A549 (cell line): ENCODE data around the gene ULK1. TPM values are rescaled to one million over a fixed set of nuclear protein-coding genes. Genes with fewer than 3 reads are reported as not detected.
A peak's percentile ranks its signal among the peaks of the same experiment; 100 is the strongest.
"Not testable (repeated sequence)": the region's sequence is repeated elsewhere in the genome, so short reads cannot be mapped to it uniquely, and the experiment has no call there.

Experiments used
- ATAC-seq, 2 experiments: fragments of 200-7000 bp in 1 of 2; fragments of >200 bp in 1 of 2; cut with Nextera tagmentation in 1 of 2; cut with Tn5 transposase in 1 of 2; 3 replicates each; pipeline versions ENCODE4 v1.8.0 to v1.9.1; 2018 to 2020; ENCODE audit warnings: mild to moderate bottlenecking in 1 of 2, moderate library complexity in 1 of 2
- CTCF ChIA-PET: fragments of 300-600 bp; sonication (Branson Sonifier 250); formaldehyde crosslinking; extraction: SDS; loops from one replicate; lab custom pipeline; 2021; ENCODE audit warnings: antibody characterized with exemption, inconsistent platforms; lab: Yijun Ruan, JAX
- POLR2A ChIA-PET: fragments of 350-600 bp; formaldehyde crosslinking; extraction: SDS; loops from one replicate; lab custom pipeline; 2021; ENCODE audit warnings: antibody characterized with exemption, inconsistent platforms; lab: Yijun Ruan, JAX
- DNase-seq, 2 experiments: peaks; one replicate each; pipeline versions ENCODE4 v3.0.0 to v3.0.0-alpha.2; 2011 to 2016; ENCODE audit warnings: low read depth in 1 of 2, low spot score in 1 of 2
- FAIRE-seq: peaks from 2 replicates; lab custom pipeline; 2011; peaks lifted over from hg19 to GRCh38; lab: Jason Lieb, UNC
- H3K27ac ChIP-seq, 2 experiments: fragments of >200 bp; sonication (Bioruptor Twin); formaldehyde crosslinking; 3 replicates each; pipeline ENCODE4 v1.5.1; 2016 to 2017
- H3K4me1 ChIP-seq: fragments of >200 bp; sonication (Bioruptor Twin); formaldehyde crosslinking; 3 replicates; pipeline ENCODE4 v1.6.1; 2016
- H3K4me2 ChIP-seq: fragments of >200 bp; sonication (Bioruptor Twin); formaldehyde crosslinking; 3 replicates; pipeline ENCODE4 v1.6.1; 2016
- H3K4me3 ChIP-seq: fragments of >200 bp; sonication (Bioruptor Twin); formaldehyde crosslinking; 3 replicates; pipeline ENCODE4 v1.5.1; 2016
- H3K9me3 ChIP-seq: fragments of >200 bp; sonication (Bioruptor Twin); formaldehyde crosslinking; 3 replicates; pipeline ENCODE4 v1.6.1; 2016
- BHLHE40 ChIP-seq: IDR thresholded peaks from 2 replicates; pipeline ENCODE4 v1.6.1; 2012; ENCODE audit warnings: low read depth, low read length, inconsistent platforms
- CBX2 ChIP-seq: fragments of 200-600 bp; sonication (generic); IDR thresholded peaks from 2 replicates; pipeline ENCODE4 v1.6.1; 2016; ENCODE audit warnings: low read depth, mild to moderate bottlenecking, borderline replicate concordance
- CBX8 ChIP-seq: fragments of 200-600 bp; sonication (generic); IDR thresholded peaks from 2 replicates; pipeline ENCODE4 v1.6.1; 2016
- CHD2 ChIP-seq: fragments of 150-350 bp; IDR thresholded peaks from 2 replicates; pipeline ENCODE4 v1.6.1; 2014; ENCODE audit warnings: low read length; ENCODE audit not compliant: partially characterized antibody
- CHD4 ChIP-seq: fragments of 200-600 bp; sonication (generic); IDR thresholded peaks from 2 replicates; pipeline ENCODE4 v1.6.1; 2016; ENCODE audit warnings: antibody characterized with exemption, mild to moderate bottlenecking, borderline replicate concordance
- EP300 ChIP-seq, 2 experiments: fragments of >200 bp; sonication (Bioruptor Twin); formaldehyde crosslinking; IDR thresholded peaks; 2 replicates in 1 of 2; 3 replicates in 1 of 2; pipeline ENCODE4 v1.6.1; 2016 to 2017
- ESRRA ChIP-seq: fragments of 150-350 bp; IDR thresholded peaks from 2 replicates; pipeline ENCODE4 v1.6.1; 2014; ENCODE audit warnings: mild to moderate bottlenecking, low read length, borderline replicate concordance
- FOSB ChIP-seq: fragments of 250-450 bp; sonication (Bioruptor Pico); IDR thresholded peaks from 2 replicates; pipeline ENCODE4 v1.5.0; 2020; ENCODE audit warnings: mild to moderate bottlenecking, moderate library complexity
- GATA3 ChIP-seq: IDR thresholded peaks from 2 replicates; pipeline ENCODE4 v1.6.1; 2012; ENCODE audit warnings: borderline replicate concordance
- HEYL ChIP-seq: fragments of 250-450 bp; sonication (Bioruptor Pico); IDR thresholded peaks from 2 replicates; pipeline ENCODE4 v1.8.0; 2021; ENCODE audit warnings: mild to moderate bottlenecking, moderate library complexity
- HOXB13 ChIP-seq: fragments of 250-450 bp; sonication (Bioruptor Pico); IDR thresholded peaks from 2 replicates; pipeline ENCODE4 v1.5.0; 2020; ENCODE audit warnings: low read depth, mild to moderate bottlenecking, moderate library complexity
- HOXB5 ChIP-seq: fragments of 250-450 bp; sonication (Bioruptor Pico); IDR thresholded peaks from 2 replicates; pipeline ENCODE4 v1.5.0; 2020; ENCODE audit warnings: mild to moderate bottlenecking, moderate library complexity
- JUN ChIP-seq, 2 experiments: fragments of >200 bp; sonication (Bioruptor Twin); formaldehyde crosslinking; IDR thresholded peaks; 2 replicates in 1 of 2; 3 replicates in 1 of 2; pipeline ENCODE4 v1.6.1; 2016 to 2017
- KDM1A ChIP-seq: fragments of 200-600 bp; sonication (generic); IDR thresholded peaks from 2 replicates; pipeline ENCODE4 v1.6.1; 2016; ENCODE audit warnings: low read depth, mild to moderate bottlenecking
- MYC ChIP-seq: IDR thresholded peaks from 2 replicates; pipeline ENCODE4 v1.6.1; 2012; ENCODE audit warnings: mild to moderate bottlenecking, inconsistent platforms, low read length, improper control_type of control experiment, borderline replicate concordance
- NPAS2 ChIP-seq: fragments of 250-450 bp; sonication (Bioruptor Pico); IDR thresholded peaks from 2 replicates; pipeline ENCODE4 v1.8.0; 2022; ENCODE audit warnings: mild to moderate bottlenecking, moderate library complexity, borderline replicate concordance
- POLR2A ChIP-seq: IDR thresholded peaks from 2 replicates; pipeline ENCODE4 v1.6.1; 2012; ENCODE audit warnings: mild to moderate bottlenecking, low read length
- RAD21 ChIP-seq, 2 experiments: fragments of >200 bp in 1 of 2; sonication (Bioruptor Twin) in 1 of 2; formaldehyde crosslinking in 1 of 2; IDR thresholded peaks in 1 of 2; conservative IDR thresholded peaks in 1 of 2; 2 replicates in 1 of 2; 3 replicates in 1 of 2; pipeline ENCODE4 v1.6.1; 2012 to 2018; ENCODE audit warnings: inconsistent platforms in 1 of 2
- RFX5 ChIP-seq: fragments of 450-650 bp; IDR thresholded peaks from 2 replicates; pipeline ENCODE4 v1.7.1; 2014; ENCODE audit warnings: antibody characterized with exemption, mild to moderate bottlenecking, moderate library complexity
- SMC3 ChIP-seq: fragments of >200 bp; sonication (Bioruptor Twin); formaldehyde crosslinking; IDR thresholded peaks from 3 replicates; pipeline ENCODE4 v1.6.1; 2018; ENCODE audit warnings: inconsistent platforms
- TFCP2L1 ChIP-seq: fragments of 250-450 bp; sonication (Bioruptor Pico); IDR thresholded peaks from 2 replicates; pipeline ENCODE4 v1.5.0; 2021; ENCODE audit warnings: mild to moderate bottlenecking
- TP53 ChIP-seq: fragments of 250-450 bp; sonication (Bioruptor Pico); IDR thresholded peaks from 2 replicates; pipeline ENCODE4 v1.5.0; 2021; ENCODE audit warnings: mild to moderate bottlenecking, moderate library complexity
- ZSCAN20 ChIP-seq: fragments of 250-450 bp; sonication (Bioruptor Pico); IDR thresholded peaks from 2 replicates; pipeline ENCODE4 v1.8.0; 2022; ENCODE audit warnings: mild to moderate bottlenecking, moderate library complexity
- WGBS: methylation state at CpG from one replicate; pipeline ENCODE4 v1.1.6; 2017; ENCODE audit errors: missing lambda C conversion rate; 5-methylcytosine and 5-hydroxymethylcytosine counted together
- polyA plus RNA-seq, 4 experiments: library from polyadenylated mRNA; depleted of rRNA in 3 of 4; stranded (reverse); fragments of >200 nt; fragmentation: RNase III in 1 of 4; extraction: RNeasy Plus Mini Kit Qiagen cat#74134 plus additional on column Dnase treatment in 1 of 4; gene quantifications; 2 replicates in 3 of 4; 3 replicates in 1 of 4; pipeline ENCODE4 v1.2.3, GENCODE V29; 2011 to 2017
- TF ChIP-seq, protein P1 (sequence below): IDR thresholded peaks from 2 replicates; pipeline ENCODE4 v1.6.1; 2012
- TF ChIP-seq, protein P2 (sequence below): fragments of >200 bp; sonication (Bioruptor Twin); formaldehyde crosslinking; IDR thresholded peaks from 3 replicates; pipeline ENCODE4 v1.5.1; 2016
- TF ChIP-seq, protein P3 (sequence below): fragments of 200-600 bp; sonication (generic); IDR thresholded peaks from 2 replicates; pipeline ENCODE4 v1.6.1; 2016; ENCODE audit warnings: antibody characterized with exemption, mild to moderate bottlenecking, moderate library complexity
- TF ChIP-seq, protein P4 (sequence below): fragments of 250-450 bp; sonication (Bioruptor Pico); IDR thresholded peaks from 2 replicates; pipeline ENCODE4 v1.5.0; 2021; ENCODE audit warnings: mild to moderate bottlenecking, moderate library complexity, borderline replicate concordance

The ULK1 gene
- polyA plus RNA-seq, 2 of the 4 experiments (the other 2 are of a cell fraction) = 15.1 to 46.2 TPM

DNA sequence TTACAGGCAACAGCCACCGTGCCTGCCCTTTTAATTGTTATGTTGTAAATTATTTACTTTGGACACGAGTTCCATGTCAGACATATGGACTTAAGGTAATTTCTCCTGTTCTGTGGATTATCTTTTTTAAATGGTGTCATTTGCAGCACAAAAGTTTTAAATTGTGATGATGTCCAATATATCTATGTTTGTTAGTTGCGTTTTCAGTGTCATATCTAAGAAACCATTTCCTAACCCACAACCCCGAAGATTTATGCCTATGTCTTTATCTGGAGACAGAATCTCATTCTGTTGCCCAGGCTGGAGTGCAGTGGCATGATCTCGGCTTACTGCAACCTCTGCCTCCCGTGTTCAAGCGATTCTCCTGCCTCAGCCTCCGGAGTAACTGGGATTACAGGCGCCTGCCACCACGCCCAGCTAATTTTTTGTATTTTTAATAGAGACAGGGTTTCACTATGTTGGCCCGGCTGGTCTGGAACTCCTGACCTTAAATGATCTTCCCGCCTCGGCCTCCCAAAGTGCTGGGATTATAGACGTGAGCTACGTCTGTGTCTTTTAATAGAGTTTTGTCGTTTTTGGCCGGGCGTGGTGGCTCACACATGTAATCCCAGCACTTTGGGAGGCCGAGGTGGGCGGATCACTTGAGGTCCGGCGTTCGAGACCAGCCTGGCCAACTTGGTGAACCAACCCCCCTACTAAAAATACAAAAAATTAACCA, 54.5 kb downstream of the ULK1 start:
- not testable (repeated sequence) for FAIRE-seq, H3K4me1 ChIP-seq, ATAC-seq, DNase-seq, H3K9me3 ChIP-seq
- WGBS = 71% methylated on average over 23 of the region's 23 CpGs
- TF ChIP-seq KDM1A = 0 out of 2 replicates have a peak, but pooled peaks have one; percentile 15
- ChIA-PET CTCF (interaction anchor here (0.7 to 5.9 kb wide), 10 partner anchors 14 to 114 kb away, joined by 3 to 58 read pairs (median 4); no protein-coding TSS in a partner anchor), POLR2A (interaction anchor here (0.7 to 1.5 kb wide), 3 partner anchors 19 to 99 kb away, joined by 3 to 6 read pairs (median 4); no protein-coding TSS in a partner anchor)
- Histone ChIP-seq H3K4me3 (peak overlapping the region; percentile 36), H3K27ac (peak overlapping the region; percentile 75 to 98), H3K4me2 (peak overlapping the region; percentile 63)

DNA sequence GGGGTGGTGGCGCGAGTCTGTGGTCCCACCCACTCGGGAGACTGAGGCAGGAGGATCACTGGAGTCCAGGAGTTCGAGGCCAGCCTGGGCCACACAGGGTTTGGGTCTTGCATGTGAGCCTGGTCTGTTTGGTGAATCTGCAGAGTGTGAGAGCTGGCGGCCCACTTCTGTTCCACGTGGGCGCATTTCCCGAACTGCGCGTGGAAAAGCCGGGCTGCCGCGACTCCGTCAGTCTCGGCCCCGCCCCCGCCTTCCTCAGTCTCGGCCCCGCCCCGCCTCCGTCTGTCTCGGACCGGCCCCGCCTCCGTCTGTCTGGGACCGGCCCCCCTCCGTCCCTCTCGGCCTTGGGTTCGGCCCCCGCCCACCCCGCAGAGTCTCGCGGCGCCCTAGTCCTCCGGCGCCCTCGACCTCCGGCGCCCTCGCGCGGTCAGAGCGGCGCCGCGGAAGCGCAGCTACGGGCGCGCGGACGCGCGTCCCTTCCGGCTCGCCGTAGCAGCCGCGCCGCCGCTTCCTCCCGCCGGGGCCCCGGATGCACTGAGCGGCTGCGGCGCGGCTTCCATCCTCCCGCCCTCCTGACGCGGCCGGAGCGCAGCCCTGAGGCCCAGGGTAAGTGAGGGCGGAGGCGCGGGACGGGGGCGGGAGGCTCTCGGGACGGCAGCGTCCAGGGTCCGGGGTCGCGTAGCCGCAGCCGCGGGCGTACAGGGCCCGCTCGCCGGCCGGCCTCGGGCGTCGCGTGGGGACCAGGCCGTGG, 55.2 kb downstream of the ULK1 start, which contains the start of gene EP400:
Gene EP400, plus strand, starts transcription at position 512 of the 751 bp plus-strand sequence. CDS start 10,678 bp downstream, outside the sequence.
- ATAC-seq (peak; percentile 89 to 90), DNase-seq (peak; percentile 87 to 95), FAIRE-seq (no peak)
- H3K4me3 ChIP-seq = peak within 1 kb of the TSS; percentile 81
- H3K27ac ChIP-seq = peak within 1 kb of the TSS; percentile 93 to 98
- H3K4me2 ChIP-seq = peak within 1 kb of the TSS; percentile 80
- H3K4me1 ChIP-seq = peaks cover 7% of the 10 kb centered on the region
- CTCF ChIA-PET = interaction anchor here (0.6 to 5.9 kb wide), 22 partner anchors 14 to 848 kb away, joined by 3 to 58 read pairs (median 3); no protein-coding TSS in a partner anchor
- no peaks in the 10 kb centered on the region for H3K9me3 ChIP-seq
- POLR2A ChIA-PET = interaction anchor here (0.7 to 1.5 kb wide), 4 partner anchors 13 to 100 kb away, joined by 3 to 6 read pairs (median 4); no protein-coding TSS in a partner anchor
- WGBS = 2% methylated on average over 40 of the region's 97 CpGs
- TF ChIP-seq CBX8 (no peak), RAD21 (conservative IDR thresholded peaks at IDR 0.05 in 1 of 2, IDR thresholded peaks at IDR 0.05 in 1 of 2) (peak; percentile 61 to 93), ZSCAN20 (CRISPR knock-in tag) (no peak), MYC (peak; percentile 49; the same call in 1 of the 2 replicates), CHD4 (0 out of 2 replicates have a peak, but pooled peaks have one; percentile 72), SMC3 (peak; percentile 96), HOXB5 (0 out of 2 replicates have a peak, but pooled peaks have one; percentile 13), CBX2 (no peak), JUN (IDR thresholded peaks at IDR 0.05) (peak; percentile 69 to 93; a peak in 4 of 5 replicates), RFX5 (no peak), ESRRA (no peak), TP53 (CRISPR knock-in tag) (peak; percentile 16; the same call in 1 of the 2 replicates), EP300 (IDR thresholded peaks at IDR 0.05) (0 out of 5 replicates have a peak, but pooled peaks of 1 of the 2 experiments have one; percentile 28), FOSB (CRISPR knock-in tag) (no peak), GATA3 (no peak), HEYL (CRISPR knock-in tag) (no peak), HOXB13 (peak; percentile 59; the same call in 1 of the 2 replicates), TFCP2L1 (no peak), POLR2A (peak; percentile 57), NPAS2 (CRISPR knock-in tag) (no peak), CHD2 (peak; percentile 80), BHLHE40 (no peak)
- TF ChIP-seq, protein P1, sequence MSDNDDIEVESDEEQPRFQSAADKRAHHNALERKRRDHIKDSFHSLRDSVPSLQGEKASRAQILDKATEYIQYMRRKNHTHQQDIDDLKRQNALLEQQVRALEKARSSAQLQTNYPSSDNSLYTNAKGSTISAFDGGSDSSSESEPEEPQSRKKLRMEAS = peak; percentile 67
- TF ChIP-seq, protein P2, sequence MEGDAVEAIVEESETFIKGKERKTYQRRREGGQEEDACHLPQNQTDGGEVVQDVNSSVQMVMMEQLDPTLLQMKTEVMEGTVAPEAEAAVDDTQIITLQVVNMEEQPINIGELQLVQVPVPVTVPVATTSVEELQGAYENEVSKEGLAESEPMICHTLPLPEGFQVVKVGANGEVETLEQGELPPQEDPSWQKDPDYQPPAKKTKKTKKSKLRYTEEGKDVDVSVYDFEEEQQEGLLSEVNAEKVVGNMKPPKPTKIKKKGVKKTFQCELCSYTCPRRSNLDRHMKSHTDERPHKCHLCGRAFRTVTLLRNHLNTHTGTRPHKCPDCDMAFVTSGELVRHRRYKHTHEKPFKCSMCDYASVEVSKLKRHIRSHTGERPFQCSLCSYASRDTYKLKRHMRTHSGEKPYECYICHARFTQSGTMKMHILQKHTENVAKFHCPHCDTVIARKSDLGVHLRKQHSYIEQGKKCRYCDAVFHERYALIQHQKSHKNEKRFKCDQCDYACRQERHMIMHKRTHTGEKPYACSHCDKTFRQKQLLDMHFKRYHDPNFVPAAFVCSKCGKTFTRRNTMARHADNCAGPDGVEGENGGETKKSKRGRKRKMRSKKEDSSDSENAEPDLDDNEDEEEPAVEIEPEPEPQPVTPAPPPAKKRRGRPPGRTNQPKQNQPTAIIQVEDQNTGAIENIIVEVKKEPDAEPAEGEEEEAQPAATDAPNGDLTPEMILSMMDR = peak; percentile 85
- TF ChIP-seq, protein P3, sequence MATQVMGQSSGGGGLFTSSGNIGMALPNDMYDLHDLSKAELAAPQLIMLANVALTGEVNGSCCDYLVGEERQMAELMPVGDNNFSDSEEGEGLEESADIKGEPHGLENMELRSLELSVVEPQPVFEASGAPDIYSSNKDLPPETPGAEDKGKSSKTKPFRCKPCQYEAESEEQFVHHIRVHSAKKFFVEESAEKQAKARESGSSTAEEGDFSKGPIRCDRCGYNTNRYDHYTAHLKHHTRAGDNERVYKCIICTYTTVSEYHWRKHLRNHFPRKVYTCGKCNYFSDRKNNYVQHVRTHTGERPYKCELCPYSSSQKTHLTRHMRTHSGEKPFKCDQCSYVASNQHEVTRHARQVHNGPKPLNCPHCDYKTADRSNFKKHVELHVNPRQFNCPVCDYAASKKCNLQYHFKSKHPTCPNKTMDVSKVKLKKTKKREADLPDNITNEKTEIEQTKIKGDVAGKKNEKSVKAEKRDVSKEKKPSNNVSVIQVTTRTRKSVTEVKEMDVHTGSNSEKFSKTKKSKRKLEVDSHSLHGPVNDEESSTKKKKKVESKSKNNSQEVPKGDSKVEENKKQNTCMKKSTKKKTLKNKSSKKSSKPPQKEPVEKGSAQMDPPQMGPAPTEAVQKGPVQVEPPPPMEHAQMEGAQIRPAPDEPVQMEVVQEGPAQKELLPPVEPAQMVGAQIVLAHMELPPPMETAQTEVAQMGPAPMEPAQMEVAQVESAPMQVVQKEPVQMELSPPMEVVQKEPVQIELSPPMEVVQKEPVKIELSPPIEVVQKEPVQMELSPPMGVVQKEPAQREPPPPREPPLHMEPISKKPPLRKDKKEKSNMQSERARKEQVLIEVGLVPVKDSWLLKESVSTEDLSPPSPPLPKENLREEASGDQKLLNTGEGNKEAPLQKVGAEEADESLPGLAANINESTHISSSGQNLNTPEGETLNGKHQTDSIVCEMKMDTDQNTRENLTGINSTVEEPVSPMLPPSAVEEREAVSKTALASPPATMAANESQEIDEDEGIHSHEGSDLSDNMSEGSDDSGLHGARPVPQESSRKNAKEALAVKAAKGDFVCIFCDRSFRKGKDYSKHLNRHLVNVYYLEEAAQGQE = peak; percentile 80
- TF ChIP-seq, protein P4, sequence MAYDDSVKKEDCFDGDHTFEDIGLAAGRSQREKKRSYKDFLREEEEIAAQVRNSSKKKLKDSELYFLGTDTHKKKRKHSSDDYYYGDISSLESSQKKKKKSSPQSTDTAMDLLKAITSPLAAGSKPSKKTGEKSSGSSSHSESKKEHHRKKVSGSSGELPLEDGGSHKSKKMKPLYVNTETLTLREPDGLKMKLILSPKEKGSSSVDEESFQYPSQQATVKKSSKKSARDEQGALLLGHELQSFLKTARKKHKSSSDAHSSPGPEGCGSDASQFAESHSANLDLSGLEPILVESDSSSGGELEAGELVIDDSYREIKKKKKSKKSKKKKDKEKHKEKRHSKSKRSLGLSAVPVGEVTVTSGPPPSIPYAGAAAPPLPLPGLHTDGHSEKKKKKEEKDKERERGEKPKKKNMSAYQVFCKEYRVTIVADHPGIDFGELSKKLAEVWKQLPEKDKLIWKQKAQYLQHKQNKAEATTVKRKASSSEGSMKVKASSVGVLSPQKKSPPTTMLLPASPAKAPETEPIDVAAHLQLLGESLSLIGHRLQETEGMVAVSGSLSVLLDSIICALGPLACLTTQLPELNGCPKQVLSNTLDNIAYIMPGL (CRISPR knock-in tag) = no peak
